Effector memory CD8-positive, alpha-beta T cell (primary cell): ENCODE measurements around the gene CRTC2.

ENCODE experiments used
- ATAC-seq: fragments of 150-1000 bp; cut with Tn5 transposase; replicated peaks from 2 replicates; pipeline ENCODE4 v1.10.0; 2021; ENCODE audit warnings: mild to moderate bottlenecking, moderate library complexity
- DNase-seq, 3 experiments: peaks; one replicate each; pipeline ENCODE4 v3.0.0; 2021
- H3K27ac Mint-ChIP-seq, 2 donors: one replicate each; pipeline ENCODE4 v1.8.0; 2022; ENCODE audit warnings: mild to moderate bottlenecking in 2 of 2, mixed read lengths in 2 of 2, moderate library complexity in 2 of 2
- H3K27me3 Mint-ChIP-seq, 2 donors: one replicate each; pipeline ENCODE4 v1.8.0; 2022; ENCODE audit warnings: mixed read lengths in 2 of 2
- H3K36me3 Mint-ChIP-seq: one replicate; pipeline ENCODE4 v1.8.0; 2022; ENCODE audit warnings: mild to moderate bottlenecking, moderate library complexity, mixed read lengths; ENCODE audit not compliant: insufficient read depth
- H3K4me1 Mint-ChIP-seq, 2 donors: one replicate each; pipeline ENCODE4 v1.8.0; 2022; ENCODE audit warnings: low read depth in 2 of 2, mixed read lengths in 2 of 2
- H3K4me3 Mint-ChIP-seq, 2 donors: one replicate each; pipeline ENCODE4 v1.8.0; 2022; ENCODE audit warnings: mild to moderate bottlenecking in 2 of 2, mixed read lengths in 2 of 2, moderate library complexity in 2 of 2
- H3K9me3 Mint-ChIP-seq, 2 donors: one replicate each; pipeline ENCODE4 v1.8.0; 2022; ENCODE audit warnings: mixed read lengths in 2 of 2

CRTC2 gene

GRCh38 chr1:153939476-153939875 is 18.9 kb downstream of the CRTC2 start:
- Mint-ChIP-seq H3K27me3 (no peaks in the 10 kb centered on the region), H3K27ac (no peak overlapping the region), H3K36me3 (peaks cover 72% of the 10 kb centered on the region), H3K9me3 (no peaks in the 10 kb centered on the region), H3K4me1 (peaks cover 46% of the 10 kb centered on the region in 2 donors), H3K4me3 (no peak overlapping the region)
- DNase-seq: no peak
- no peak for ATAC-seq

- DNase-seq (no peak), ATAC-seq (no peak)
- peaks cover 41 to 42% of the 10 kb centered on the region in 2 donors for H3K4me1 Mint-ChIP-seq
- H3K4me3 Mint-ChIP-seq: no peak overlapping the region
- H3K27ac Mint-ChIP-seq: peak overlapping the region in 1 of 2 donors; percentile 41
- H3K27me3 Mint-ChIP-seq: no peaks in the 10 kb centered on the region
- H3K9me3 Mint-ChIP-seq: no peaks in the 10 kb centered on the region
- peaks cover 71% of the 10 kb centered on the region for H3K36me3 Mint-ChIP-seq
Observed at GRCh38 chr1:153938996-153939395, 19.4 kb downstream of the CRTC2 start.

GRCh38 chr1:153937331-153937730 is 21.1 kb downstream of the CRTC2 start:
- no peak for ATAC-seq
- Mint-ChIP-seq H3K4me3 (no peak overlapping the region), H3K27ac (peak overlapping the region; percentile 41 to 68), H3K4me1 (peaks cover 29 to 30% of the 10 kb centered on the region in 2 donors), H3K27me3 (no peaks in the 10 kb centered on the region), H3K9me3 (no peaks in the 10 kb centered on the region), H3K36me3 (peaks cover 74% of the 10 kb centered on the region)
- DNase-seq: no peak

GRCh38 chr1:153936011-153936802 is 22.2 kb downstream of the CRTC2 start:
- Mint-ChIP-seq H3K27me3 (no peaks in the 10 kb centered on the region), H3K4me3 (no peak overlapping the region), H3K4me1 (peaks cover 23 to 25% of the 10 kb centered on the region in 2 donors), H3K27ac (peak overlapping the region in 1 of 2 donors; percentile 13), H3K9me3 (no peaks in the 10 kb centered on the region), H3K36me3 (peaks cover 71% of the 10 kb centered on the region)
- DNase-seq (no peak), ATAC-seq (no peak)

- no peaks in the 10 kb centered on the region for H3K27me3 Mint-ChIP-seq
- ATAC-seq: no peak
- peaks cover 83% of the 10 kb centered on the region for H3K36me3 Mint-ChIP-seq
- DNase-seq: no peak
- H3K9me3 Mint-ChIP-seq: no peaks in the 10 kb centered on the region
- H3K4me1 Mint-ChIP-seq: peaks cover 14 to 16% of the 10 kb centered on the region in 2 donors
- H3K4me3 Mint-ChIP-seq: no peak overlapping the region
- peak overlapping the region in 1 of 2 donors; percentile 69 for H3K27ac Mint-ChIP-seq
Observed at GRCh38 chr1:153934746-153935145, 23.7 kb downstream of the CRTC2 start.

- H3K27me3 Mint-ChIP-seq: no peaks in the 10 kb centered on the region
- peaks cover 6 to 10% of the 10 kb centered on the region in 2 donors for H3K4me1 Mint-ChIP-seq
- peaks cover 79% of the 10 kb centered on the region for H3K36me3 Mint-ChIP-seq
- no peak overlapping the region for H3K4me3 Mint-ChIP-seq
- DNase-seq: no peak
- ATAC-seq: no peak
- no peak overlapping the region for H3K27ac Mint-ChIP-seq
- no peaks in the 10 kb centered on the region for H3K9me3 Mint-ChIP-seq
Observed at GRCh38 chr1:153933955-153934354, 24.5 kb downstream of the CRTC2 start.

GRCh38 chr1:153933430-153933829 is 25.0 kb downstream of the CRTC2 start:
- no peaks in the 10 kb centered on the region for H3K27me3 Mint-ChIP-seq
- no peak overlapping the region for H3K27ac Mint-ChIP-seq
- H3K36me3 Mint-ChIP-seq: peaks cover 77% of the 10 kb centered on the region
- H3K4me3 Mint-ChIP-seq: no peak overlapping the region
- ATAC-seq (no peak), DNase-seq (no peak)
- H3K4me1 Mint-ChIP-seq: peaks cover 8 to 14% of the 10 kb centered on the region in 2 donors
- H3K9me3 Mint-ChIP-seq: no peaks in the 10 kb centered on the region

GRCh38 chr1:153932156-153933131 is 26.0 kb downstream of the CRTC2 start:
- Mint-ChIP-seq H3K27me3 (no peaks in the 10 kb centered on the region), H3K27ac (peak overlapping the region in 1 of 2 donors; percentile 41), H3K4me1 (peaks cover 14 to 15% of the 10 kb centered on the region in 2 donors), H3K36me3 (peaks cover 70% of the 10 kb centered on the region), H3K4me3 (no peak overlapping the region), H3K9me3 (no peaks in the 10 kb centered on the region)
- no peak for DNase-seq
- no peak for ATAC-seq

- Mint-ChIP-seq H3K4me1 (peaks cover 11 to 14% of the 10 kb centered on the region in 2 donors), H3K4me3 (no peak overlapping the region), H3K36me3 (peaks cover 51% of the 10 kb centered on the region), H3K9me3 (no peaks in the 10 kb centered on the region), H3K27ac (peak overlapping the region; percentile 28 to 53), H3K27me3 (no peaks in the 10 kb centered on the region)
- DNase-seq (no peak), ATAC-seq (no peak)
Observed at GRCh38 chr1:153929981-153930948, 28.1 kb downstream of the CRTC2 start.

- H3K36me3 Mint-ChIP-seq: peaks cover 44% of the 10 kb centered on the region
- ATAC-seq: no peak
- DNase-seq: no peak
- no peaks in the 10 kb centered on the region for H3K9me3 Mint-ChIP-seq
- H3K4me3 Mint-ChIP-seq: no peak overlapping the region
- H3K27ac Mint-ChIP-seq: peak overlapping the region; percentile 76 to 78
- no peaks in the 10 kb centered on the region for H3K27me3 Mint-ChIP-seq
- H3K4me1 Mint-ChIP-seq: peaks cover 11 to 14% of the 10 kb centered on the region in 2 donors
Observed at GRCh38 chr1:153929426-153929825, 29.0 kb downstream of the CRTC2 start.

- H3K9me3 Mint-ChIP-seq: no peaks in the 10 kb centered on the region
Observed at GRCh38 chr1:153928791-153929341, 29.5 kb downstream of the CRTC2 start.

GRCh38 chr1:153928245-153928644 is 30.2 kb downstream of the CRTC2 start:
- no peak for DNase-seq
- peaks cover 39% of the 10 kb centered on the region for H3K36me3 Mint-ChIP-seq
- no peak overlapping the region for H3K4me3 Mint-ChIP-seq
- no peaks in the 10 kb centered on the region for H3K9me3 Mint-ChIP-seq
- peak overlapping the region; percentile 76 to 79 for H3K27ac Mint-ChIP-seq
- no peak for ATAC-seq
- peaks cover 16 to 21% of the 10 kb centered on the region in 2 donors for H3K4me1 Mint-ChIP-seq
- H3K27me3 Mint-ChIP-seq: no peaks in the 10 kb centered on the region

More at GRCh38 chr1:153928791-153929341, 29.5 kb downstream of the CRTC2 start:
- Mint-ChIP-seq H3K27ac (peak overlapping the region; percentile 76 to 78), H3K36me3 (peaks cover 40% of the 10 kb centered on the region), H3K4me1 (peaks cover 11 to 15% of the 10 kb centered on the region in 2 donors), H3K27me3 (no peaks in the 10 kb centered on the region), H3K4me3 (no peak overlapping the region)
- ATAC-seq: no peak
- DNase-seq: no peak
